Body of pancreas (tissue), 4 donors: ENCODE measurements around the gene GAB4. TPM values are rescaled to one million over a fixed set of nuclear protein-coding genes. Genes with fewer than 3 reads are reported as not detected.
"Not testable (repeated sequence)": the region's sequence is repeated elsewhere in the genome, so short reads cannot be mapped to it uniquely, and the experiment has no call there.

ENCODE experiments used
- ATAC-seq: fragments of 150-250 bp; one replicate; pipeline ENCODE4 v1.9.1; 2016
- DNase-seq, 4 donors: peaks; one replicate each; pipeline ENCODE4 v3.0.0-alpha.2; 2019
- H3K27ac ChIP-seq, 4 donors: fragments of 200-600 bp; sonication (generic); 1 replicate in 3 of 4; 2 replicates in 1 of 4; pipeline versions ENCODE4 v1.5.1 to v1.6.1; 2016 to 2019; ENCODE audit warnings: mild to moderate bottlenecking in 1 of 4, mixed read lengths in 1 of 4, moderate library complexity in 1 of 4
- H3K27me3 ChIP-seq, 2 donors: fragments of 200-600 bp; sonication (generic); one replicate each; pipeline ENCODE4 v1.6.0; 2016; ENCODE audit warnings: mild to moderate bottlenecking in 1 of 2
- H3K36me3 ChIP-seq, 2 donors: fragments of 200-600 bp; sonication (generic); replicated peaks in 1 of 2; 2 replicates each; pipeline ENCODE4 v1.5.1; 2016; ENCODE audit warnings: low read depth in 2 of 2; ENCODE audit not compliant: insufficient read depth in 1 of 2
- H3K4me1 ChIP-seq: fragments of 200-600 bp; sonication (generic); one replicate; pipeline ENCODE4 v1.6.0; 2016
- H3K4me3 ChIP-seq, 2 donors: fragments of 200-600 bp; sonication (generic); 1 replicate in 1 of 2; 2 replicates in 1 of 2; pipeline ENCODE4 v1.5.1; 2016 to 2019
- H3K9me3 ChIP-seq, 3 donors: fragments of 200-600 bp; sonication (generic); 1 replicate in 2 of 3; 2 replicates in 1 of 3; pipeline ENCODE4 v1.5.1; 2016
- CTCF ChIP-seq, 7 experiments: fragments of 450-650 bp in 4 of 7; fragments of 200-600 bp in 3 of 7; sonication (generic) in 3 of 7; IDR thresholded peaks; one replicate each; pipeline ENCODE4 v1.5.1; 2016 to 2019; ENCODE audit warnings: antibody characterized with exemption in 7 of 7
- POLR2A ChIP-seq, 3 donors: fragments of 450-650 bp; IDR thresholded peaks; one replicate each; pipeline ENCODE4 v1.6.1; 2016; ENCODE audit warnings: antibody characterized with exemption in 3 of 3, mild to moderate bottlenecking in 2 of 3
- WGBS, 2 donors: methylation state at CpG; one replicate each; pipeline ENCODE4 v1.1.5; 2017; 5-methylcytosine and 5-hydroxymethylcytosine counted together
- intact Hi-C: fragments of 100-400 bp; cut with DNase I; formaldehyde crosslinking; loops from one replicate; pipeline ENCODE4 v1.15.1; 2023
- total RNA-seq, 2 donors: library from RNA; depleted of rRNA; stranded (reverse); fragments of >200 nt; gene quantifications; one replicate each; pipeline ENCODE4 v1.1.0, GENCODE V29; 2016

Gene GAB4
- total RNA-seq, 2 donors from 2014 or later: not detected

DNA sequence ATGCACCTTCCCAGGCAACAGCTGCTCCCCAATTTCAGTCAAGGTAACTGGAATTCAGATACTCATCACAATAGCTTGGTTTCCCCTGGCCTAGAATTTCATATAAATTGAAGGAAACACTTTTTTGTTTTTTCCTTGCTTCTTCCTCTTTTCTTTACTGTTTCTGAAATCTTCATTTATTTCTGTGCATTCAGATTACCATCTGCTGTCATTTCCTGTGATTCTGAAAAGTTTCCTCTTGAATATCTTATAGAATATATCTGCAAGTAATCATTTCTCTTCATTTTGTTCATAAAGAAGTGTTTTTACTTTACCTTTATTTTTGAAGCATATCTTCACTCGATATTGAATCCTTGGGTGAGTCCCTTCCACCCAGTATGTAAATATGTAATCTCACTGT lies 85.3 kb downstream of the GAB4 start:
- TF ChIP-seq POLR2A (IDR thresholded peaks at IDR 0.05) (no peak), CTCF (IDR thresholded peaks at IDR 0.05) (no peak)
- Histone ChIP-seq H3K36me3 (no peaks in the 10 kb centered on the region), H3K4me3 (no peak overlapping the region), H3K27ac (no peak overlapping the region), H3K27me3 (no peaks in the 10 kb centered on the region), H3K9me3 (no peaks in the 10 kb centered on the region), H3K4me1 (no peaks in the 10 kb centered on the region)
- WGBS, 2 donors: 28 to 56% methylated on average over 1 of the region's 1 CpG
- ATAC-seq (no peak), DNase-seq (no peak)
- intact Hi-C loops: no loop called here

GRCh38 chr22:16922076-16922475 lies 85.9 kb downstream of the GAB4 start:
- no peaks in the 10 kb centered on the region for H3K27me3 ChIP-seq
- DNase-seq: no peak
- H3K4me1 ChIP-seq: no peaks in the 10 kb centered on the region
- H3K9me3 ChIP-seq: no peaks in the 10 kb centered on the region
- no peak overlapping the region for H3K4me3 ChIP-seq
- no peaks in the 10 kb centered on the region for H3K36me3 ChIP-seq
- intact Hi-C loops: no loop called here
- TF ChIP-seq POLR2A (IDR thresholded peaks at IDR 0.05): no peak
- TF ChIP-seq CTCF (IDR thresholded peaks at IDR 0.05): no peak
- no peak overlapping the region for H3K27ac ChIP-seq
- WGBS, 2 donors: 41 to 47% methylated on average over 2 of the region's 2 CpGs
- no peak for ATAC-seq

DNA sequence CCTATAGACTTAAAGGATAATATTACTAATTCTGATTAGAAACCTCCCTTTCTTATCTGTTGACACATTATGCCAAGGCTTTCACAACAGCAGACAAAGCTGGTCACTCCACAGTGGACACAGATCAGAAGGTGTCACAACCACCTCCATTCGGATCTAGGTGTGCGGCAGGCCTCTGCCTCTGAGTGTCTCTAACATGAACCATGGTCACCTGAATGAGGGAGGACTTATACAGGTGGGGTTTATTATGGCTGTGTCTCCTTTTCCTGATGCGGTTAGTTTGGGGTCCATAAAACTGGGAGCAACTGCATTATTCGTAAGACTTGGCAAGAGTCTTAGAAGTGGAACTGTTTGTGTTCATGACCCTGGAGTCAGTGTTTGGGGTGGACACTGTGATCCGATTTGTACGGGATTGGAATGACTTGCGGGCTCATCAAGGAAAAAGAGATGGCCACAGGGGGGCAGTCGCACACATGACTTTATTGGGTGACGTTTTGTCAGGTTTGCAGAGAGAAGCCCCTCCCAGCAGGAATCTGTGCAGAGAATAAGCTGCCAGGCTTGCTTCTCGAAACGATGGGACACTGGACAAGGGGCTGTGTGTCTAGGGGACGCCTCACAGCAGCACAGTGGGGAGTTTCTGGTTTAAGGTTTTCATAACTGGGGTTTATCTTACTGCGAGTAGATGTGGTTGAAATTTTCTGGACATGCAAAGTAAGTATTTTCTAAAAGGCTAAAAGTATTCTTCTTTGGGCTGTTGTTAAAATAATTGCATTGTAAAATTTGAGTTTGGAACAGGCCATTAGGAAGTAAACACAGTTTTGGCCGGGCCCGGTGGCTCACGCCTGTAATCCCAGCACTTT lies 90.6 kb downstream of the GAB4 start:
- H3K27ac ChIP-seq: no peak overlapping the region
- H3K27me3 ChIP-seq: no peaks in the 10 kb centered on the region
- ATAC-seq (no peak), DNase-seq (peak; percentile 42 to 73 (median 64))
- TF ChIP-seq POLR2A (IDR thresholded peaks at IDR 0.05) (no peak), CTCF (IDR thresholded peaks at IDR 0.05) (peak; percentile 31 to 53 (median 49))
- H3K9me3 ChIP-seq: no peaks in the 10 kb centered on the region
- H3K36me3 ChIP-seq: no peaks in the 10 kb centered on the region
- H3K4me3 ChIP-seq: no peak overlapping the region
- intact Hi-C loops: no loop called here
- no peaks in the 10 kb centered on the region for H3K4me1 ChIP-seq
- WGBS, 2 donors: 16 to 19% methylated on average over 16 of the region's 16 CpGs

DNA sequence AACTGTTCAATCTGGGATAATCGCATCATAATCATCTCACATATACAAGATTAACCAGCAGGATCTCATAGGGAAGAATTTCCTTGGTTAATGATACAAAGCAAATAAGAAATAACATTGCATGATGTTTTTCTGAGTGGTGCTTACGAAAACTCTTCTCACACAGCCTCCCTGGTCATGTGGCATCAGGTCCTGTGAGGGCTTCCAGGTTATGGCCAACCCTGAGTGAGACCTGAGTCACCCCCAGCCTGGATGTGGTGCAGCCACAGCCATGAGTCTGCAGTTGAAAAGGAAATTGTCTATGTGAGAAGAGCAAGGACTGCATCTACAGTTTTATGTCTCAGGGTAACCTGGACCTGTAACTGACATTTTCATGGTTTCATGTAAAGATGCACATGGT lies 92.3 kb downstream of the GAB4 start:
- Histone ChIP-seq H3K9me3 (no peaks in the 10 kb centered on the region), H3K4me1 (no peaks in the 10 kb centered on the region), H3K36me3 (no peaks in the 10 kb centered on the region), H3K27ac (no peak overlapping the region), H3K4me3 (no peak overlapping the region), H3K27me3 (no peaks in the 10 kb centered on the region)
- intact Hi-C loops: no loop called here
- 52 to 63% methylated on average over 2 of the region's 2 CpGs for WGBS, 2 donors
- no peak for ATAC-seq
- DNase-seq: no peak
- TF ChIP-seq CTCF (IDR thresholded peaks at IDR 0.05) (no peak), POLR2A (IDR thresholded peaks at IDR 0.05) (no peak)

- ATAC-seq, H3K27me3 ChIP-seq, H3K4me3 ChIP-seq, H3K27ac ChIP-seq, H3K9me3 ChIP-seq, DNase-seq, H3K4me1 ChIP-seq, H3K36me3 ChIP-seq, intact Hi-C loops: not testable (repeated sequence)
- WGBS, 2 donors: 38 to 62% methylated on average over 1 of the region's 1 CpG
Observed at GRCh38 chr22:16914911-16915310, 93.1 kb downstream of the GAB4 start.
